ENCODE data around the gene AMPD3.

- TF ChIP-seq, protein P1, sequence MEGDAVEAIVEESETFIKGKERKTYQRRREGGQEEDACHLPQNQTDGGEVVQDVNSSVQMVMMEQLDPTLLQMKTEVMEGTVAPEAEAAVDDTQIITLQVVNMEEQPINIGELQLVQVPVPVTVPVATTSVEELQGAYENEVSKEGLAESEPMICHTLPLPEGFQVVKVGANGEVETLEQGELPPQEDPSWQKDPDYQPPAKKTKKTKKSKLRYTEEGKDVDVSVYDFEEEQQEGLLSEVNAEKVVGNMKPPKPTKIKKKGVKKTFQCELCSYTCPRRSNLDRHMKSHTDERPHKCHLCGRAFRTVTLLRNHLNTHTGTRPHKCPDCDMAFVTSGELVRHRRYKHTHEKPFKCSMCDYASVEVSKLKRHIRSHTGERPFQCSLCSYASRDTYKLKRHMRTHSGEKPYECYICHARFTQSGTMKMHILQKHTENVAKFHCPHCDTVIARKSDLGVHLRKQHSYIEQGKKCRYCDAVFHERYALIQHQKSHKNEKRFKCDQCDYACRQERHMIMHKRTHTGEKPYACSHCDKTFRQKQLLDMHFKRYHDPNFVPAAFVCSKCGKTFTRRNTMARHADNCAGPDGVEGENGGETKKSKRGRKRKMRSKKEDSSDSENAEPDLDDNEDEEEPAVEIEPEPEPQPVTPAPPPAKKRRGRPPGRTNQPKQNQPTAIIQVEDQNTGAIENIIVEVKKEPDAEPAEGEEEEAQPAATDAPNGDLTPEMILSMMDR (IDR thresholded peaks at IDR 0.05; ENCODE audit: low read depth, low read length), result no peak
- no peak for TF ChIP-seq EZH2phosphoT487 (IDR thresholded peaks at IDR 0.05; ENCODE audit: low read depth)
Measured at GRCh38 chr11:10540546-10540914, 85.5 kb downstream of the AMPD3 start.
